Measurements from ENCODE around the gene WDHD1.

DNA sequence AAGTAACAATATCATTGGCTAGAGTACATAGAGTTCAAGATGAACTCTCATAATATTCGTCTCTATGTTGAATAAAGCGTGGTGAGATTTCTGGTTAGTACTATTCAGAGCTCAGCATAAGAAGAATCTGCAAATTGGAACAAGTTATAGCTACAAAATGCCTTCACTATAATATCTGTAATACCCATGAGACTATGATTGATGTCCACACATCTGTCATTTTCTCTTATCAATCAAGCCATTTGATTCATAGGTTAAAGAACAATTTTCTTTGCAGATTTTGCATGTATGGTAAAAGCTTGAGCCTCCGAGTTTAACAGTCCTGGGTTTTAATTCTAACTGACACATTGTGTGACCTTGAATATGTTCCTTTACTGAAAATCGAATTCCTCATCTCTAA is 1.6 kb upstream of the WDHD1 start:
- TF ChIP-seq POLR2A (IDR thresholded peaks at IDR 0.05): no peak
- TF ChIP-seq, protein P1, sequence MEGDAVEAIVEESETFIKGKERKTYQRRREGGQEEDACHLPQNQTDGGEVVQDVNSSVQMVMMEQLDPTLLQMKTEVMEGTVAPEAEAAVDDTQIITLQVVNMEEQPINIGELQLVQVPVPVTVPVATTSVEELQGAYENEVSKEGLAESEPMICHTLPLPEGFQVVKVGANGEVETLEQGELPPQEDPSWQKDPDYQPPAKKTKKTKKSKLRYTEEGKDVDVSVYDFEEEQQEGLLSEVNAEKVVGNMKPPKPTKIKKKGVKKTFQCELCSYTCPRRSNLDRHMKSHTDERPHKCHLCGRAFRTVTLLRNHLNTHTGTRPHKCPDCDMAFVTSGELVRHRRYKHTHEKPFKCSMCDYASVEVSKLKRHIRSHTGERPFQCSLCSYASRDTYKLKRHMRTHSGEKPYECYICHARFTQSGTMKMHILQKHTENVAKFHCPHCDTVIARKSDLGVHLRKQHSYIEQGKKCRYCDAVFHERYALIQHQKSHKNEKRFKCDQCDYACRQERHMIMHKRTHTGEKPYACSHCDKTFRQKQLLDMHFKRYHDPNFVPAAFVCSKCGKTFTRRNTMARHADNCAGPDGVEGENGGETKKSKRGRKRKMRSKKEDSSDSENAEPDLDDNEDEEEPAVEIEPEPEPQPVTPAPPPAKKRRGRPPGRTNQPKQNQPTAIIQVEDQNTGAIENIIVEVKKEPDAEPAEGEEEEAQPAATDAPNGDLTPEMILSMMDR (IDR thresholded peaks at IDR 0.05): no peak

Data from uterus (tissue), 2 donors.